K562 (cell line): ENCODE measurements around the gene AMZ2. TPM values are rescaled to one million over a fixed set of nuclear protein-coding genes. Genes with fewer than 3 reads are reported as not detected.
"Not testable (repeated sequence)": the region's sequence is repeated elsewhere in the genome, so short reads cannot be mapped to it uniquely, and the experiment has no call there.

Experiments used
- ATAC-seq: fragments of 200-7000 bp; cut with Tn5 transposase; 3 replicates; pipeline ENCODE4 v1.9.1; 2020; ENCODE audit warnings: moderate library complexity
- BruUV-seq: library from RNA; stranded (reverse); fragments of 400-500 nt; replicated peaks from 2 replicates; lab custom pipeline; 2021; lab: Mats Ljungman, UMichigan
- CTCF ChIA-PET: fragments of 300-600 bp; formaldehyde crosslinking; extraction: SDS; loops from one replicate; lab custom pipeline; 2021; ENCODE audit warnings: low intra/inter-chr PET ratio; lab: Yijun Ruan, JAX
- POLR2A ChIA-PET: fragments of 300-600, 350-650 bp; sonication (Branson Sonifier 250); formaldehyde crosslinking; extraction: SDS; loops from one replicate; lab custom pipeline; 2021; ENCODE audit warnings: antibody characterized with exemption, inconsistent platforms; lab: Yijun Ruan, JAX
- DNase-seq, 4 experiments: peaks; one replicate each; pipeline versions ENCODE4 v3.0.0 to v3.0.0-alpha.2; 2011 to 2018; ENCODE audit warnings: low spot score in 3 of 4, mixed read lengths in 3 of 4; ENCODE audit errors: extremely low read depth in 1 of 4
- FAIRE-seq: peaks from 2 replicates; lab custom pipeline; 2011; peaks lifted over from hg19 to GRCh38; lab: Jason Lieb, UNC
- H2AFZ ChIP-seq: 2 replicates; pipeline ENCODE4 v1.6.0; 2011; ENCODE audit warnings: low read depth, low read length, control low read depth, inconsistent platforms
- H3K27ac ChIP-seq: fragments of 200-600 bp; 3 replicates; pipeline ENCODE4 v1.8.0; 2011; ENCODE audit warnings: low read depth, mild to moderate bottlenecking, control low read depth, inconsistent platforms, low read length, moderate library complexity, mixed read lengths; ENCODE audit errors: extremely low read depth
- H3K27me3 ChIP-seq, 2 experiments: fragments of 300-600 bp in 1 of 2; 2 replicates in 1 of 2; 3 replicates in 1 of 2; pipeline versions ENCODE4 v1.6.0 to v1.8.0; 2011; ENCODE audit warnings: inconsistent platforms in 2 of 2, low read length in 2 of 2, mild to moderate bottlenecking in 1 of 2, mixed read lengths in 1 of 2, moderate library complexity in 1 of 2; ENCODE audit not compliant: control insufficient read depth in 2 of 2, insufficient read depth in 2 of 2
- H3K36me3 ChIP-seq: fragments of 300-600 bp; 3 replicates; pipeline ENCODE4 v1.8.0; 2011; ENCODE audit warnings: mild to moderate bottlenecking, low read length, inconsistent platforms; ENCODE audit not compliant: control insufficient read depth, insufficient read depth
- H3K4me1 ChIP-seq, 2 experiments: fragments of 200-600 bp in 1 of 2; replicated peaks in 1 of 2; 2 replicates in 1 of 2; 3 replicates in 1 of 2; pipeline versions ENCODE4 v1.5.1 to v1.8.0; 2011; ENCODE audit warnings: inconsistent platforms in 2 of 2, low read length in 2 of 2, mild to moderate bottlenecking in 1 of 2, mixed read lengths in 1 of 2, moderate library complexity in 1 of 2; ENCODE audit not compliant: control insufficient read depth in 2 of 2, insufficient read depth in 2 of 2
- H3K4me2 ChIP-seq: 2 replicates; pipeline ENCODE4 v1.6.1; 2011; ENCODE audit warnings: low read length, control low read depth, inconsistent platforms, mixed read lengths; ENCODE audit not compliant: insufficient read depth
- H3K4me3 ChIP-seq: fragments of 200-600 bp; sonication (generic), shearing (Covaris generic); 2 replicates; pipeline ENCODE4 v1.5.1; 2016; ENCODE audit warnings: control low read depth, inconsistent platforms
- H3K79me2 ChIP-seq: fragments of 200-600 bp; 3 replicates; pipeline ENCODE4 v1.8.0; 2011; ENCODE audit warnings: low read length, inconsistent platforms; ENCODE audit not compliant: control insufficient read depth, insufficient read depth
- H3K9ac ChIP-seq, 2 experiments: 2 replicates each; pipeline versions ENCODE4 v1.6.0 to v1.6.1; 2011; ENCODE audit warnings: low read depth in 2 of 2, low read length in 2 of 2, control low read depth in 1 of 2, inconsistent platforms in 1 of 2, mild to moderate bottlenecking in 1 of 2, mixed read lengths in 1 of 2; ENCODE audit not compliant: insufficient read depth in 1 of 2
- H3K9me1 ChIP-seq: one replicate; pipeline ENCODE4 v1.6.0; 2011; ENCODE audit warnings: inconsistent platforms, mild to moderate bottlenecking, low read length, moderate library complexity; ENCODE audit not compliant: control insufficient read depth, insufficient read depth
- H3K9me3 ChIP-seq: replicated peaks from 2 replicates; pipeline ENCODE4 v1.5.1; 2011; ENCODE audit warnings: low read depth, low read length, inconsistent platforms; ENCODE audit not compliant: control insufficient read depth, insufficient read depth
- H4K20me1 ChIP-seq: replicated peaks from 2 replicates; pipeline ENCODE4 v1.6.1; 2011; ENCODE audit warnings: low read length, inconsistent platforms, mixed read lengths; ENCODE audit not compliant: control insufficient read depth, insufficient read depth
- CEBPG ChIP-seq, 3 experiments: fragments of 200-800 bp in 1 of 3; sonication (Bioruptor generic) in 1 of 3; sonication (generic) in 1 of 3; formaldehyde crosslinking in 1 of 3; IDR thresholded peaks in 2 of 3; conservative IDR thresholded peaks in 1 of 3; 2 replicates each; pipeline versions ENCODE4 v1.6.1 to v1.8.0; 2016 to 2022; ENCODE audit warnings: missing compliant biosample characterization in 2 of 3, missing genetic modification characterization in 2 of 3, mild to moderate bottlenecking in 1 of 3, missing genetic modification reagents in 1 of 3
- SP2 ChIP-seq: IDR thresholded peaks from 2 replicates; pipeline ENCODE4 v1.6.1; 2011; ENCODE audit warnings: mild to moderate bottlenecking, low read depth, low read length, moderate library complexity; ENCODE audit not compliant: poor library complexity, severe bottlenecking; ENCODE audit errors: extremely low read depth
- SREBF1 ChIP-seq: fragments of 150-350 bp; IDR thresholded peaks from 2 replicates; pipeline ENCODE4 v1.6.1; 2014; ENCODE audit warnings: antibody characterized with exemption, low read depth, low read length, borderline replicate concordance
- ZFP91 ChIP-seq: sonication (generic); formaldehyde crosslinking; IDR thresholded peaks from 2 replicates; pipeline ENCODE4 v1.8.0; 2022; ENCODE audit warnings: mild to moderate bottlenecking, missing genetic modification reagents
- ZNF41 ChIP-seq: fragments of 250-450 bp; sonication (Bioruptor Pico); conservative IDR thresholded peaks from 2 replicates; pipeline ENCODE4 v1.4.0; 2020; ENCODE audit warnings: mild to moderate bottlenecking
- WGBS: fragments of 100-300 bp; shearing (Covaris generic); methylation state at CpG from one replicate; pipeline ENCODE4 v1.1.6; 2016; ENCODE audit warnings: low coverage, mixed read lengths; ENCODE audit not compliant: insufficient coverage; ENCODE audit errors: missing lambda C conversion rate; 5-methylcytosine and 5-hydroxymethylcytosine counted together
- in situ Hi-C: fragments of 300-500 bp; cut with MboI; formaldehyde crosslinking; loops from 4 replicates; pipeline ENCODE4 v1.15.0; 2018; ENCODE audit warnings: inconsistent platforms, mixed read lengths
- intact Hi-C: fragments of 100-400 bp; cut with micrococcal nuclease; formaldehyde crosslinking; loops from 2 replicates; pipeline ENCODE4 v1.14.2; 2022
- polyA plus RNA-seq, 8 experiments: library from polyadenylated mRNA; depleted of rRNA in 4 of 8; stranded (reverse) in 5 of 8; unstranded in 3 of 8; fragments of >200 nt; fragmentation: Nextera tagmentation in 2 of 8; fragmentation: Illumina TruSeq in 1 of 8; extraction: Ambion mirVana in 2 of 8; extraction: Trizol in 1 of 8; gene quantifications; 2 replicates each; pipeline versions ENCODE4 v1.2.1 to v1.2.3, GENCODE V29; 2011 to 2014; ENCODE audit warnings: inconsistent platforms in 1 of 8, missing spikeins in 1 of 8
- total RNA-seq, 7 experiments: library from RNA; depleted of rRNA in 6 of 7; stranded (reverse); fragments of >200 nt in 6 of 7; fragmentation: Illumina TruSeq in 2 of 7; extraction: Trizol in 2 of 7; gene quantifications; 2 replicates each; pipeline versions ENCODE4 v1.2.1 to v1.2.3, GENCODE V29; 2011 to 2021; ENCODE audit warnings: low replicate concordance in 1 of 7

The AMZ2 gene
- total and polyA plus RNA-seq, 9 of the 15 experiments (the other 6 are each of a cell fraction or from before 2014, with no cell fraction given): 22.6 to 92.2 (median 52.6) TPM

DNA sequence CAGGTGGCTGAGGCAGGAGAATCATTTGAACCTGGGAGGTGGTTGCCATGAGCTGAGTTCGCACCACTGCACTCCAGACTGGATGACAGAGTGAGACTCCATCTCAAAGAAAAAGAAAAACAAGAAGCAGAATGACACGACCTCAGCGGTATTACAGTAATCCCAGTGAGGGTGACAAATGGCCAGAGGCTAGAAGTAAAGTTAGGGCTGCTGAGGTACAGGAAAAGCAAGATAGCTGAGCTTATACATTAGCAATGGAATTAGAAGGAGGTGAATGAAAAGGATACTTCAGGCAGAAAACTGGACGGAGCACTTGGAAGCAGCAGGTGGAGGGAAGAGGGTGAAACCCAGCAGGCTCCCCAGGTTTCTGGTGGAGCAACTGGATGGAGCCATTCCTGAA lies 26.1 kb upstream of the AMZ2 start (continued):
- TF ChIP-seq ZFP91: no peak

GRCh38 chr17:68222606-68223005 lies 25.2 kb upstream of the AMZ2 start:
- Histone ChIP-seq H3K4me2 (no peak overlapping the region), H3K9me3 (no peaks in the 10 kb centered on the region), H3K36me3 (no peaks in the 10 kb centered on the region), H3K4me1 (no peaks in the 10 kb centered on the region), H3K4me3 (no peak overlapping the region), H4K20me1 (no peaks in the 10 kb centered on the region), H3K27ac (no peak overlapping the region), H2AFZ (no peak overlapping the region), H3K9me1 (no peaks in the 10 kb centered on the region), H3K79me2 (no peaks in the 10 kb centered on the region), H3K27me3 (peaks cover 12 to 21% of the 10 kb centered on the region in 2 experiments; a peak in 4 of 5 replicates), H3K9ac (no peak overlapping the region)
- ChIA-PET POLR2A (interaction anchor here (1.0 kb wide), 1 partner anchor 17 kb away, joined by 3 read pairs; no protein-coding TSS in a partner anchor), CTCF (no interaction called here)
- WGBS: 18% methylated on average over 8 of the region's 8 CpGs
- intact Hi-C loops: no loop called here
- ATAC-seq (no peak), FAIRE-seq (no peak), DNase-seq (no peak)
- in situ Hi-C loops: no loop called here
- no TSS peak for BruUV-seq
- TF ChIP-seq SP2 (no peak), CEBPG (CRISPR knock-in tag; IDR thresholded peaks at IDR 0.05) (no peak), CEBPG (tag; conservative IDR thresholded peaks at IDR 0.05 in 1 of 2, IDR thresholded peaks at IDR 0.05 in 1 of 2) (no peak), ZNF41 (CRISPR knock-in tag) (no peak), SREBF1 (no peak)

DNA sequence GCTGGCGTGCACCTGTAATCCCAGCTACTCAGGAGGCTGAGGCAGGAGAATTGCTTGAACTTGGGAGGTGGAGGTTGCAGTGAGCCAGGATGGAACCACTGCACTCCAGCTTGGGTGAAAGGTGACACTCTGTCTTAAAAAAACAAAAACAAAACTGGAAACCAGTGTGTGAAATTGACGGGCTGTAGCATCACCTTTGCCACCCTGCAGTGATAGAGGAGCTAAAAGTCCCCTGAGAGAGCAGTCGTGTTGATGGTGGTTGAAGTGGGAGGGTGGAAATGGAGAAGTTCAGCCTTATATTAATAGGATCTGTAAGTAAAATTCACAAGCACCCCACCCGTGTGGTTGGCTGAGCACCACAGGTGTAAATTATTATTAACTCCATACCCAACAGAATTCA lies 22.8 kb upstream of the AMZ2 start:
- H3K9me3 ChIP-seq, H3K9me1 ChIP-seq, H3K79me2 ChIP-seq, intact Hi-C loops, H2AFZ ChIP-seq, in situ Hi-C loops, ATAC-seq, H3K4me3 ChIP-seq, H3K36me3 ChIP-seq, DNase-seq, POLR2A ChIA-PET, H3K4me2 ChIP-seq, H3K4me1 ChIP-seq, CTCF ChIA-PET, BruUV-seq, FAIRE-seq, H4K20me1 ChIP-seq, H3K9ac ChIP-seq, H3K27ac ChIP-seq: not testable (repeated sequence)
- 0% methylated on average over 4 of the region's 4 CpGs for WGBS
- H3K27me3 ChIP-seq: peaks cover 12 to 30% of the 10 kb centered on the region in 2 experiments; a peak in 4 of 5 replicates
